GM12801 (cell line): Measurements from ENCODE around the gene TRIO.

Experiments
- TF ChIP-seq, protein P1 (sequence below): IDR thresholded peaks from one replicate; pipeline ENCODE4 v1.5.1; 2011; ENCODE audit warnings: control low read depth; ENCODE audit not compliant: insufficient read length; ENCODE audit errors: extremely low read depth

The TRIO gene

DNA sequence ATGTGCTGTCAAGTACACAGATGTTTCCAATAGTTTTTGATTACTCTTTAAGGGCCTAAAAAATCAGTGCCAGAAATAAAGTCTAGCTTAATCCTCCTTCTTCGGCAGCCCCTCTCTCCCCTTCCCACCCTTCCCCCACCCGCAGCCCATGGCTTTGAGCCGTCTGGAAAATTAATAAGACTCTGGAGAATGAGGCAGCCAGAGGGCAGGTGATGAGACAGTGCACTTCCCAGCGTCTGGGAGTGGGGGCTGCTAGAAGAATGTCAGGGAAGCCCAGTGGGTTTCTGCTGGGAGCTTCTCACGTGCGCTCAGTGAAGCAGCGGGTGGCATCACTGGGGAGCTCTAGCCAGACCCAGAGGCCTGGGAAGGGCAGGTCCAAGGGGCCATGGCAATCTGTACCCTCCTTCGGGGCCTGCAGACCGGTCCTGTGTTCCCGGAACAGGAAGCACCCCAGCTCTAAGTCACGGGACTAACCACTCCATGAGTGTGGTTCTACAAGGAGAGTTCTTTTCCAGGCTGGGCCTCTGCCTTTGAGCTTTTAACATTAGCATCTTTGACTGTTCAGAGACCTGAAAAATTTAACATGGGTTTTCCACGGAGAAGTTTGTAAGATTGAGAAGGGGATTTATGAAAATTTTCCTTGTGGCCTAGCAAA is 273.6 kb downstream of the TRIO start:
- TF ChIP-seq, protein P1, sequence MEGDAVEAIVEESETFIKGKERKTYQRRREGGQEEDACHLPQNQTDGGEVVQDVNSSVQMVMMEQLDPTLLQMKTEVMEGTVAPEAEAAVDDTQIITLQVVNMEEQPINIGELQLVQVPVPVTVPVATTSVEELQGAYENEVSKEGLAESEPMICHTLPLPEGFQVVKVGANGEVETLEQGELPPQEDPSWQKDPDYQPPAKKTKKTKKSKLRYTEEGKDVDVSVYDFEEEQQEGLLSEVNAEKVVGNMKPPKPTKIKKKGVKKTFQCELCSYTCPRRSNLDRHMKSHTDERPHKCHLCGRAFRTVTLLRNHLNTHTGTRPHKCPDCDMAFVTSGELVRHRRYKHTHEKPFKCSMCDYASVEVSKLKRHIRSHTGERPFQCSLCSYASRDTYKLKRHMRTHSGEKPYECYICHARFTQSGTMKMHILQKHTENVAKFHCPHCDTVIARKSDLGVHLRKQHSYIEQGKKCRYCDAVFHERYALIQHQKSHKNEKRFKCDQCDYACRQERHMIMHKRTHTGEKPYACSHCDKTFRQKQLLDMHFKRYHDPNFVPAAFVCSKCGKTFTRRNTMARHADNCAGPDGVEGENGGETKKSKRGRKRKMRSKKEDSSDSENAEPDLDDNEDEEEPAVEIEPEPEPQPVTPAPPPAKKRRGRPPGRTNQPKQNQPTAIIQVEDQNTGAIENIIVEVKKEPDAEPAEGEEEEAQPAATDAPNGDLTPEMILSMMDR = no peak

DNA sequence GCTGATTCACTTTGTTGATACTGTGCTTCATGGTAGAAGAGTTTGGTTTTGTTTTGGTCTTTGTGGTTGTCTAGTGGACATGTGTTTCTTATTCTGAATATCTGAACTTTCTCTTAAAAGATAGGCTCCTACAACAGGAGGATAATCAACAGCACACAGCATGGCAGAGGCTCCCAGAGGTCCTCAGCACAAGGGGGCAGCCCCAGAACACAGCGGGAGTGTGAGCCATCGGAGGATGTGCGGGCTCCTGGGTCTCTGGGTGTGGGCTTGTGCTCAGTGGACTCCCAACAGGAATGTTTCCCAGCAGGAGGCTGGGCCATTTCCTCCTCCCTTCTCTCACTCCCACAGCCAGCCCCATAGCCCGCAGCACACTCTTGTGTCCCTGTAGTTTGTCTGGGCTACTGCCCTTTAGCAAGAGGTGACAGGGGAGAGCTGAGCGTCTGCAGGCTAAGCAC is 274.2 kb downstream of the TRIO start:
- TF ChIP-seq, protein P1 = no peak

DNA sequence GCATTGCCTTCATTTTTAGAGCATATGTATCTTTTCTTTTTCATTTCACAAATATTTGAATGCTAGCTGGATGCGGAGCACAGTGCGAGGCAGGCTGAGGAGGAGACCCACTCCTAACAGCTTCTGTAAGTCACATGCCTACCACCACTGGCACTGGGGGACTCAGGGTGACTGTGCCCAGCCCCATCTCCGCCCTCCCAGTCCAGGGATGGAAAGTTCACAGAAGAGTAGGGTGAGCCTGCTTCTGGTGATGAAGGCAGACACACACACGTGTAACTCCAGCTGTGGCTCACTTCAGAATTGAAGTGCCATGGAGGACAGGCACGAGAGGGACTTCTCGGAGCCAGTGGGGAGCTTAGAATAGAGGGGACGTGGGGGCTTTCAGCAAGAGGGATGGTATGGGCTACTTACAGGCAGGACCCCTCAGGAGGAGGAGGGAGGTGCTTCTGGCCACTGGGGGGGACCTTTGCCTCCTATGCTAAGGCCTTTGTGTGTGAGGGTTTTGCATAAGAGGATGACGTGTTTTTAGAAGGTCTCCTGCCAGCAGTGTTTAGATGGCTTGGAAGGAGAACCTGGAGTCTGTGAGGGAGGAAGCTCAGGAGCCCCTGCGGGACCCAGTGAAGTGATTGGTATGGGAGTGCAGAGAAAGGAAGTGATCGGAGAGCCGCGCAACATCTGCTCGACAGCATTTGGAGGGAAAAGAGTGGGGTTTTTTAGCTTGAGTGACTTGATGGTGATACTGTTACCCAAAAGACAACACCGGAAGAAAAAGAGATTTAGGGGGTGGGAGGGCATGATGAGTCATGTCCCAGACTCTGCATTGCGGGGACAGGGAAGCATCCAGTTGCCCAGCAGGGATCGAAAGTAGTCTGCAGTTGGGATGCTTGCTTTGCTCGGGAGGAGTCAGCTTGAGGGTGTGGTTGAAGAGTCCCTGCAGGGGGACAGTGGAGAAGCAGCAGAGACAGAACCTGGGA is 274.9 kb downstream of the TRIO start:
- TF ChIP-seq, protein P1 = no peak

DNA sequence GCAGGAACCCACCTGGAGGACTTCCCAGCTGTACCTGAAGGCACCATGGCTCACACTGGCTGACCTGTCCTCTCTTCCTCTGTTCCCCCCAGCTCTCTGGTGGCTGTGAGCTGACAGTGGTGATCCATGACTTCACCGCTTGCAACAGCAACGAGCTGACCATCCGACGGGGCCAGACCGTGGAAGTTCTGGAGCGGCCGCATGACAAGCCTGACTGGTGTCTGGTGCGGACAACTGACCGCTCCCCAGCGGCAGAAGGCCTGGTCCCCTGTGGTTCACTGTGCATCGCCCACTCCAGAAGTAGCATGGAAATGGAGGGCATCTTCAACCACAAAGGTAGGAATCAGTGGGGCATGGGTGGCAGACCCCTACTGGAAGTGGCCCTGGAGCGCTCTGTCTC is 276.5 kb downstream of the TRIO start:
- TF ChIP-seq, protein P1 = no peak

DNA sequence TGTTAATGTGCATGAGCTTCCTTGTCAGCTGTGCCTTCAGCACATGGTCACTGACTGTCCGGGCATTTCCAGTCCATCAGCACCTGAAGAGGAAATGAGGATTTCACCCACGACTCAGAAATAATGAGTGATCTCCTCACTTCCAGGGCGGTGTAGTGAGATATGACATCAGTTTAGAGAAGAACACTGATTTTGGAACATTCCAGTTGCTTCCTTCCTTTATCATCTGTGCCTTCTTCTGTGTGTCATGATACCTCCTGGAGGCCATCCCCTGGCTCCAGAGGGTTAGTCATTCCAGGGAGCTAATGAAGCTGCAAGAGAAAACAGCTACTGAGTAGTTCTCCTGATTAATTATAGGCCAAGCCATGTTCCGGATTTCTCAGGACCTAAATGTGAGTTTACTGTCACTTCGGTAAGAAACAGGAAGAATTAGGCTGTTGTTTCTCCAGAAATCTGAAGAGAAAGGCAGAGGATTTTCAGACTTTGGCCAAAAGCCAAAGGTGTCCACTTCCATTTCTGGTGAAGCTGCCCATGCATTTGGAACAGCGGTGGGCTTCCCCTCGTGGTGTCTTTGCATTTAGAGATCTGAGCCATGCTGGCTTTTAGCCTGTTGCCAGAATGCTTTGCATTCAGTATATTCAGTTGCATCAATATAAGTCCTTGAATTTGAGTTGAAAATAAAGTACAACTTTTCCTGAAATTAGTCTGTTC is 277.1 kb downstream of the TRIO start:
- TF ChIP-seq, protein P1 = no peak

DNA sequence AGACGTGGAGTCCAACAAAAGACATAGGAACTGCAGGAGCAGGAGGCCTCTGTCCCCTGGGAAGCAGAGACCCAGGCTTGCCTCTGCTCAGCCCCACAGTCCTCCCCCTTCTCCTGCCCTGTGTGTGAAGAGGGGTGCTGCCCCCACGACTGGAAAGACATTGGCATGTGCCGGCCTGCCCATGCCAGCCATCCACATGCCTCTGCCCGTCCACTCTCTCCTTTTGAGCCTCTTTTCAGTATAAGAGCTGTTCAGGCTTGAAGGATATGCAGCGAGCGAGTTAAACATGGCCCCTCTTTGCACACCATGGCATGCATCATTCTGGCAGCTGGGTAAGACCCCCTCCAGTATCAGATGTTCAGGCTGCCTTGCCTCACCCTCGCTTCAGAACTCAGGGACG is 278.7 kb downstream of the TRIO start:
- TF ChIP-seq, protein P1 = no peak
